Measurements from ENCODE around the gene MB21D2.

GRCh38 chr3:192847941-192848340 lies 69.7 kb downstream of the MB21D2 start:
- TF ChIP-seq CTCF (conservative IDR thresholded peaks at IDR 0.05; ENCODE audit: low read length) (no peak), EZH2phosphoT487 (IDR thresholded peaks at IDR 0.05; ENCODE audit: borderline replicate concordance) (no peak)

Measured in Loucy (cell line).